Measurements from ENCODE around the gene CD27. TPM values are rescaled to one million over a fixed set of nuclear protein-coding genes. Genes with fewer than 3 reads are reported as not detected.

CD27 gene
- total and polyA plus RNA-seq, 12 donors, result 0.11 to 8.9 (median 0.69) TPM; not detected in 1

- intact Hi-C loops (cut with DNase I), result no loop called here
- Histone ChIP-seq H3K36me3 (replicated peaks in 1 of 2) (no peaks in the 10 kb centered on the region), H3K4me1 (replicated peaks in 1 of 2) (peaks cover 0 to 3% of the 10 kb centered on the region in 2 donors), H3K4me3 (no peak overlapping the region), H3K9me3 (replicated peaks in 1 of 3) (no peaks in the 10 kb centered on the region), H3K27me3 (no peaks in the 10 kb centered on the region), H3K27ac (no peak overlapping the region)
- TF ChIP-seq, protein P1, sequence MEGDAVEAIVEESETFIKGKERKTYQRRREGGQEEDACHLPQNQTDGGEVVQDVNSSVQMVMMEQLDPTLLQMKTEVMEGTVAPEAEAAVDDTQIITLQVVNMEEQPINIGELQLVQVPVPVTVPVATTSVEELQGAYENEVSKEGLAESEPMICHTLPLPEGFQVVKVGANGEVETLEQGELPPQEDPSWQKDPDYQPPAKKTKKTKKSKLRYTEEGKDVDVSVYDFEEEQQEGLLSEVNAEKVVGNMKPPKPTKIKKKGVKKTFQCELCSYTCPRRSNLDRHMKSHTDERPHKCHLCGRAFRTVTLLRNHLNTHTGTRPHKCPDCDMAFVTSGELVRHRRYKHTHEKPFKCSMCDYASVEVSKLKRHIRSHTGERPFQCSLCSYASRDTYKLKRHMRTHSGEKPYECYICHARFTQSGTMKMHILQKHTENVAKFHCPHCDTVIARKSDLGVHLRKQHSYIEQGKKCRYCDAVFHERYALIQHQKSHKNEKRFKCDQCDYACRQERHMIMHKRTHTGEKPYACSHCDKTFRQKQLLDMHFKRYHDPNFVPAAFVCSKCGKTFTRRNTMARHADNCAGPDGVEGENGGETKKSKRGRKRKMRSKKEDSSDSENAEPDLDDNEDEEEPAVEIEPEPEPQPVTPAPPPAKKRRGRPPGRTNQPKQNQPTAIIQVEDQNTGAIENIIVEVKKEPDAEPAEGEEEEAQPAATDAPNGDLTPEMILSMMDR (IDR thresholded peaks at IDR 0.05), result no peak
- no peak for TF ChIP-seq POLR2A (IDR thresholded peaks at IDR 0.05)
- 75 to 89% (median 88%) methylated on average over 13 of the region's 13 CpGs for WGBS, 4 donors
- DNase-seq, result peak in 1 of 7 donors; percentile 25
Measured at GRCh38 chr12:6435961-6436715, 8.6 kb upstream of the CD27 start.

GRCh38 chr12:6437586-6437985, 7.2 kb upstream of the CD27 start:
- no peak overlapping the region for H3K27ac ChIP-seq
- no peaks in the 10 kb centered on the region for H3K36me3 ChIP-seq (replicated peaks in 1 of 2)
- TF ChIP-seq POLR2A (IDR thresholded peaks at IDR 0.05), result no peak
- TF ChIP-seq, protein P1 (IDR thresholded peaks at IDR 0.05), result no peak
- no peak for DNase-seq
- 77 to 90% (median 86%) methylated on average over 3 of the region's 3 CpGs for WGBS, 4 donors
- H3K4me3 ChIP-seq, result no peak overlapping the region
- H3K4me1 ChIP-seq (replicated peaks in 1 of 2), result no peaks in the 10 kb centered on the region
- intact Hi-C loops (cut with DNase I), result no loop called here
- H3K9me3 ChIP-seq (replicated peaks in 1 of 3), result no peaks in the 10 kb centered on the region
- no peaks in the 10 kb centered on the region for H3K27me3 ChIP-seq

- H3K4me3 ChIP-seq, result no peak overlapping the region
- H3K27ac ChIP-seq, result no peak overlapping the region
- no peaks in the 10 kb centered on the region for H3K4me1 ChIP-seq (replicated peaks in 1 of 2)
- intact Hi-C loops (cut with DNase I), result no loop called here
- 88 to 92% (median 90%) methylated on average over 12 of the region's 12 CpGs for WGBS, 4 donors
- peak in 1 of 7 donors; percentile 25 for DNase-seq
- no peaks in the 10 kb centered on the region for H3K36me3 ChIP-seq (replicated peaks in 1 of 2)
- no peaks in the 10 kb centered on the region for H3K9me3 ChIP-seq (replicated peaks in 1 of 3)
- H3K27me3 ChIP-seq, result no peaks in the 10 kb centered on the region
- no peak for TF ChIP-seq POLR2A (IDR thresholded peaks at IDR 0.05)
- TF ChIP-seq, protein P1 (IDR thresholded peaks at IDR 0.05), result no peak
Measured at GRCh38 chr12:6438345-6438744, 6.4 kb upstream of the CD27 start.

- H3K27ac ChIP-seq, result no peak overlapping the region
- no peaks in the 10 kb centered on the region for H3K36me3 ChIP-seq (replicated peaks in 1 of 2)
- no peaks in the 10 kb centered on the region for H3K27me3 ChIP-seq
- no peak overlapping the region for H3K4me3 ChIP-seq
- WGBS, 4 donors, result 33 to 59% (median 39%) methylated on average over 1 of the region's 1 CpG
- H3K4me1 ChIP-seq (replicated peaks in 1 of 2), result no peaks in the 10 kb centered on the region
- no peaks in the 10 kb centered on the region for H3K9me3 ChIP-seq (replicated peaks in 1 of 3)
- DNase-seq, result no peak
- TF ChIP-seq POLR2A (IDR thresholded peaks at IDR 0.05), result no peak
- TF ChIP-seq, protein P1 (IDR thresholded peaks at IDR 0.05), result no peak
- intact Hi-C loops (cut with DNase I), result no loop called here
Measured at GRCh38 chr12:6440391-6440790, 4.4 kb upstream of the CD27 start.

All from adrenal gland (tissue), 12 donors.